Measurements from ENCODE around the gene CRLF2.

DNA sequence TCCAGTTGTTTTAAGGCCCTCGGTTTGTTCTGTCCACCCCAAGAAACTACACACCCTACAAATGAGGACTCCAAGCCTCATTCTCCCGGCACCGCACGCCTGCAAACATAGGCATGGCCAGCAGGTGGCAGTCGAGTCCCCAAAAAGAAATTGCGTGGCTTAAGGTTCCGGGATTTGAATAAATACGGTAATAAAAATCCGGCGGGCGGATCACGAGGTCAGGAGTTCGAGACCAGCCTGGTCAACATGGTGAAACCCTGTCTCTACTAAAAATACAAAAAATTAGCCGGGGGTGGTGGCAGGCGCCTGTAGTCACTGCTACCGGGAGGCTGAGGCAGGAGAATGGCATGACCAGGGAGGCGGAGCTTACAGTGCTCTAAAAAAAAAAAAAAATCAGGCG is 34.4 kb upstream of the CRLF2 start:
- TF ChIP-seq, protein P1, sequence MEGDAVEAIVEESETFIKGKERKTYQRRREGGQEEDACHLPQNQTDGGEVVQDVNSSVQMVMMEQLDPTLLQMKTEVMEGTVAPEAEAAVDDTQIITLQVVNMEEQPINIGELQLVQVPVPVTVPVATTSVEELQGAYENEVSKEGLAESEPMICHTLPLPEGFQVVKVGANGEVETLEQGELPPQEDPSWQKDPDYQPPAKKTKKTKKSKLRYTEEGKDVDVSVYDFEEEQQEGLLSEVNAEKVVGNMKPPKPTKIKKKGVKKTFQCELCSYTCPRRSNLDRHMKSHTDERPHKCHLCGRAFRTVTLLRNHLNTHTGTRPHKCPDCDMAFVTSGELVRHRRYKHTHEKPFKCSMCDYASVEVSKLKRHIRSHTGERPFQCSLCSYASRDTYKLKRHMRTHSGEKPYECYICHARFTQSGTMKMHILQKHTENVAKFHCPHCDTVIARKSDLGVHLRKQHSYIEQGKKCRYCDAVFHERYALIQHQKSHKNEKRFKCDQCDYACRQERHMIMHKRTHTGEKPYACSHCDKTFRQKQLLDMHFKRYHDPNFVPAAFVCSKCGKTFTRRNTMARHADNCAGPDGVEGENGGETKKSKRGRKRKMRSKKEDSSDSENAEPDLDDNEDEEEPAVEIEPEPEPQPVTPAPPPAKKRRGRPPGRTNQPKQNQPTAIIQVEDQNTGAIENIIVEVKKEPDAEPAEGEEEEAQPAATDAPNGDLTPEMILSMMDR (conservative IDR thresholded peaks at IDR 0.05; ENCODE audit: low read length): peak; percentile 67
- TF ChIP-seq EZH2phosphoT487 (IDR thresholded peaks at IDR 0.05; ENCODE audit: borderline replicate concordance): no peak

All from Loucy (cell line).